Germinal center (tissue), 1 donor: ENCODE results near the gene LRRK2.
"Not testable (repeated sequence)": the region's sequence is repeated elsewhere in the genome, so short reads cannot be mapped to it uniquely, and the experiment has no call there.

Source experiments
- DNase-seq: peaks from one replicate; pipeline ENCODE4 v3.0.0; 2012; ENCODE audit warnings: mixed read lengths, low spot score

LRRK2 gene

DNA sequence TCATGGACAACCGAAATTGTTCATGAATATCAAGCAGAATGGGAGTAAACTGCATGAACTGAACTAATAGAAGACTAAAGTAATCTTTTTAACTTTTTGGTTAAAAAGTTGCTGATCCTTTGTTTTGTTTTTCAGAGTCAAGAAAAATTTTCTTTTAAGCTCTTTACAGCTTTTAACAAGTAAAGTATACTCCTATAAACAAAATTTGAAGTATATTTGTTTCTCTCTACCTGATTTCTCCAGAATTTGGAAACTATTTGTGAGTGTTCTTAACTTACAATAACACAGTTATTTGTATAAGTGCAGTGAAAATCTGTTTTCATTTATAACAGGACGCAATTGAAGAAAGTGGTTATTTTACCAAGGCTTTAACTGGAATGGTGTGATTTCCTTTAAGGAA lies 12.2 kb upstream of the LRRK2 start:
- no peak for DNase-seq

DNA sequence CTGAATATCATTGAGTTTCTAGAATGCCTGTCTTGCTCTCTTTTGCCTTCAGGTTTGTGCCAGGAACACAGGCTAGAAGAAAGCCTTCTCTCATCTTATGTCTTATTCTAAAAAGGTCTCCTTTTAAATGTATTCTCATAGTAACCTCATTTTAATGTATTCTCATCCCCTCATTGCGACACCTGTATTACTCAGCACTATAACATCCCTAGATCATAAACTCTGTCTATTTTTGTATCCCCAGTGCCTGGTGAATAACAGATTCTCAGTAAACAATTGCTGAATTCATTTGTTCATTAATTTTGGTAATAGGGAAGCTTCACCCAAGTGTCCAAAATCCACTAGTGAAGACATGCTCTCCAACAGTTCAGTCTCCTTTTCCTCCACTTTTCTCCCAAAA lies 8.8 kb upstream of the LRRK2 start:
- no peak for DNase-seq

DNA sequence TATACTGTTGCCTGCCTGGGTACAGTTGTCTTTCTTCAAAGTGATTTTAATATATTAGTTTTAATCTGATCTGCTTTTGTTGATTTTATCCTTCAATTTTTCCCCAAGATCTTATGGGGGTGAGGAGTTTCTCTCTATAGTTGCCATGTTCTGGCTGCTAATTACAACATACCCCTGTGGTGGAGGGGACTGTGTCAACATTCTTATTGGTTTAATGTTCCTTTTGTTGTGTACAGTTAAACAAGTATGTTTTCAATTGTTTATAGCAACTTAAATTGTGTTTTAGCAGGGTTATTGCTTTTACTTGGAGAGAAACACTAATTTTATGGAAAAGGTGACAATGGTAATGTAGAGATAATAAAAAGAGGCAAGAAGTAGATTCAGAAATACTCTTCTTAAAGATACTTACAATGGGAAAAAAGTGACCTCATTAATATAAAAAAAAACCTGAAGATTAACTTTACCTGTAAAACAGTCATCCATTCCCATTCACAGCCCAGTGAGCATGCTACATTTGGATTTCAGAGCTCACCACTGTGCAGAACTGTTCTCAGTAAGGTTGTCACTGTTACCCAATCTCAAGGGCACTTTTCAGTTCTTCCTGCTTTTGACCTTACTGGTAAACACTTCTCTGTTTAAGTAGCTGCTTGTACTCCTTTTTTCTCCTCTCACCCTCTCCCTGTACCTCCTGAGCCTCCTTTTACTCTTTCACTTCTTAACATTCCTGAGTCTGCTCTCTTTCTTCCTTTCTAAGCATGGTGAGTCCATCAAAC lies 8.1 kb upstream of the LRRK2 start:
- DNase-seq: no peak

DNA sequence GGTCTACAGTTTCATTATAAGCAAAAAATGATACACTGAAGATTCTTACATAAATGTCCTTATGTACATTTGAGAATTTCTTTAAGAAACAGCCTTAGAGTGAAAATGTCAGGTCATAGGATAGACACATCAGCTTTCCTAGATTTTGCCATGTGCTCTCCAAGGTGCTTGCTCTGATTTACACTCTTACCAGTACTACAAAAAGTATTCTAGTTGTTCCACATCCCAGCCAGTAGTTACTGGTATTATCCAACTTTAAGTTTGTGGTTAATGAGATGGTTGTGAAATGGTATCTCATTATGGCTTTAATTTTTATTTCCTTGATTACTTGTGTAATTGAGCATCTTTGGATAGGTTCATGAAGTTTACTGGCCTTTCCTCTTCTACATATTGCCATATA lies 5.0 kb upstream of the LRRK2 start:
- DNase-seq: no peak

DNA sequence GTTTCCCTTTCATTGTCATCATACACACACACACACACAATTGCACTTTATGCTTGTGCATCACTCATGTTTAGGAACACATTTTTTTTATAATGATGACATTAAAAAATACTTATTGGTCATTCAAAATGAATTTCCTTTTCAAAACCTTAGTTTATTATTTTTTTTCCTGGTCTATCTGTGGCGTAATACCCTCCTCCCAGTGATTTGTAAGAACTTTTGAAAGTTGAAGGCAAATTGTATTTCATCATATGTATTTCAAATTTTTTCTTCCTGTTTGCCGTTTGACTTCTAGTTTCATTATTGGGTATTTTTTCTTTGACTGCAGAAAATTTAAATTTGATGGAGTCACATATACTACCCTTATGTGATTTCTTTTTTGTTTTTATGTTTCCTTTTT lies 2.5 kb upstream of the LRRK2 start:
- DNase-seq: no peak

DNA sequence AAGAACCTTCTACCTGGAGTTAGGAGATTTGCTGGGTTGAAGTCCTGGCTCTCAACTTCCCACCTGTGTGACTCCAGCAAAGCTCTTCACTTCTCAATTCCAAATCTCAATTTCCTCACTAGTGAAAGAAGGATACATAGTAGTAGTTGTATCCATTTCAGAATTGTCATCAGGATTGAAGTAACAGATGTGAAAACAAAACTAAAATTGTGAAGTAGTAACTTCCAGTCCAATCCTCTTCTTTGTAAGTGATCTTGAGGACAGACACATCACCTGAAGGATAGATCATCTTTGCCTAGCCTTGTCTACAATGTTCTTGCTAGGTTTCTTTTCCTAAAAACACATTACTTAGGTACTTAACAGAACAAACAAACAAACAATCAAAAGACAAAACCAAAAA lies 1.2 kb upstream of the LRRK2 start:
- no peak for DNase-seq

DNA sequence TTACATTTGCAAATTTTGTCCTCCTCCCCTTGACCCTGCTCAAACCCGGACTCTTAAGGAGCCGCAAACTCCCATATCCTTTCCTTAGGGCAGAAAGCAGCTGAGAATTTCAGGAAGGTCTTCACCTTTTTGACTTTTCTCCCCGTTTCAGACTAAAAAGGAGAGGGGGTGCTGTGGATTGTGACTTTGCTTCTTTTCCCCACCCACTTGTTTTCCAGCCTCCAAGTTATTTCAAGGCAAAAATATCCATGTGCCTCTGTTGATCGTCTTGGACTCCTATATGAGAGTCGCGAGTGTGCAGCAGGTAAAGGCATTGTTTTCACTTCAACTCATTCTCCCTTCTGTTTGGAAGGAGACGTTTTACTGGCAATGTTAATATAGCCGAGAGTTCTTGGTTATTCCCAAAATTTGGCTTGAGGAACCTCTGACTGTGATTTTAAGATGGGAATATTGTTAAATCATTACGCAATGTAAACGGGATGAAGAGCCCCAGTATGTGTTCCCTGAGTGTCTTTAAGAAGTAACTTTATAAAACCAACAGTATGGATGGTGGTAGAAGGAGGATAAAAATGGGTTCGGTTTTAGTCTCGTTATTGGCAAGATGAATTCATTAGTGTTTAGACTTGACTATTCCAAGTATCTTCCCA lies 663 bp downstream of the LRRK2 start:
- no peak for DNase-seq

DNA sequence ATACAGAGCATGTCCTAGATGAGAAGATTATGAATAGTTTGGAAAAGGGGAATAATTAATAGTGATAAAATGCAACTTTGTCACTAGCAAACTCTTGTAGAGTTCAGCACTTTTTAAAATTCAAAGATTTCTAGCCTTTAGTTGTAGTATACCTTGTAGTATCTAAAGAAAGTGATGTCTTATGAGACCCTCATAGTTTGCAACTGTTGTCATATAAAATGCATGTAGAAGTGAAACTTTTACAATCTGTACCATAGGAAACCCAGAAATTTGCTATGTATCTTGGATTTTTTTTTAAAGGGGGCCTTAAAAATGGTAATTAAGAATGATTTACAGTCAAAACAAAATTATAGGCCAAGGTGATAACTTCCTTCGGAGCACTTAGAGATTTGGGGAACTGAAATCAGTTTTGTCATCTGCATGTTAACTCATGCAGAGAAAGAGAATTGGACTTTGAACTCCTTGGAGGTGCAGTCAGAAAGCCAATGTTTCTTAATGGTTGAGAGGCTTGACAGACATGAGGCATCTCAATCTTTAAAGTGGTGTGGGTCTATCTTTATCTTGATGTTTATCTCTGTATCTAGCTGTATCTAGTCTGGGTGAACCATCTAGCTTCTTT lies 1.3 kb downstream of the LRRK2 start:
- peak; percentile 72 for DNase-seq

DNA sequence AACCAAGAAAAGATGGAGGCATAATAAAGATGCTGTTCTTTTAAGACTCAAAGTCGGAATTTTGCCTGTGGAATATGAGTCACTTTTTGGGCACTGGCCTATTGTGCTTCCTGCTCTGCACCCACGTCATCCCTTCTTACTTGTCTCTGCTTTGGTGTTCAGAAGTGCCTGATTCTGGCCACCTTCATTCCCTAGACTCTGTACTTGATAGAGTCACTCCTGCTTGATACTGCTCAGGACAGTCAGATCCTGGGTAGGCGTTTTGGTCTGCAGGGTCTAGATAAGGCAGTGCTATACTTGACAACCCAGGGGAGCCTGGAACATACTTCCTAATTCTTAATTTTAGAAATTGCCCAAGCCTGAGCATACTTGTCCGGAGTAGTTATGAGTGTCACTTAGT lies 1.9 kb downstream of the LRRK2 start:
- no peak for DNase-seq

DNA sequence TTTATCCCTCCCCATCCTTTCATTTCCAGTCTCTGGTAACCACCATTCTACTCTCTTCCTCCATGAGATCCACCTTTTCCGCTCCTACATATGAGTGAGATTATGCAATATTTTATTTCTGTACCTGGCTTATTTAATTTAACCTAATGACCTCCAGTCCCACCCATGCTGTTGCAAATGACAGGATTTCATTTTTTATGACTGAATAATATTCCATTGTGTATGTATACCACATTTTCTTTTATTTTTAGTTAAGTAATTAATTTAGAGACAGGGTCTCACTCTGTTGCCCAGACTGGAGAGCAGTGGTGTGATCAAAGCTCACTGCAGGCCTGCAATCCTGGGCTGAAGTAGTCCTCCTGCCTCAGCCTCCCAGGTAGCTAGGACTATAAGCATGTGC lies 2.6 kb downstream of the LRRK2 start:
- no peak for DNase-seq

DNA sequence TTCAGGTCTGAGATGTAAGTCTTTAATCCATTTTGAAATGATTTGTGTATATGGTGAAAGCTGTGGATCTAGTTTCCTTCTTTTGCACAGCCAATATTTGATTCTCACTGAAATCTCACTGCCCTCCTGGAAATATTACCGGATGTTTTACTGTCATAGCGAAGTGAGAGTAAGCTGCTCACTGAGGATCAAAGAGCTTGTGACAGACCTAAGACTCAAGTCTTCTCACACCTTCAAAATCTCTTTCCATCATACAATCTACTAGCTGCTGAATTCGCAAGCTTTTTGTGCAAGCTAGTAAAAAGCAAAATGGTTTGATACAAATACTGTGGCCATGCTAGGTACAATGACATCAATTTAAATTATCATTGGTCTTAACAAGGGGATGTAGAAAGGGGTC lies 3.9 kb downstream of the LRRK2 start:
- DNase-seq: no peak

DNA sequence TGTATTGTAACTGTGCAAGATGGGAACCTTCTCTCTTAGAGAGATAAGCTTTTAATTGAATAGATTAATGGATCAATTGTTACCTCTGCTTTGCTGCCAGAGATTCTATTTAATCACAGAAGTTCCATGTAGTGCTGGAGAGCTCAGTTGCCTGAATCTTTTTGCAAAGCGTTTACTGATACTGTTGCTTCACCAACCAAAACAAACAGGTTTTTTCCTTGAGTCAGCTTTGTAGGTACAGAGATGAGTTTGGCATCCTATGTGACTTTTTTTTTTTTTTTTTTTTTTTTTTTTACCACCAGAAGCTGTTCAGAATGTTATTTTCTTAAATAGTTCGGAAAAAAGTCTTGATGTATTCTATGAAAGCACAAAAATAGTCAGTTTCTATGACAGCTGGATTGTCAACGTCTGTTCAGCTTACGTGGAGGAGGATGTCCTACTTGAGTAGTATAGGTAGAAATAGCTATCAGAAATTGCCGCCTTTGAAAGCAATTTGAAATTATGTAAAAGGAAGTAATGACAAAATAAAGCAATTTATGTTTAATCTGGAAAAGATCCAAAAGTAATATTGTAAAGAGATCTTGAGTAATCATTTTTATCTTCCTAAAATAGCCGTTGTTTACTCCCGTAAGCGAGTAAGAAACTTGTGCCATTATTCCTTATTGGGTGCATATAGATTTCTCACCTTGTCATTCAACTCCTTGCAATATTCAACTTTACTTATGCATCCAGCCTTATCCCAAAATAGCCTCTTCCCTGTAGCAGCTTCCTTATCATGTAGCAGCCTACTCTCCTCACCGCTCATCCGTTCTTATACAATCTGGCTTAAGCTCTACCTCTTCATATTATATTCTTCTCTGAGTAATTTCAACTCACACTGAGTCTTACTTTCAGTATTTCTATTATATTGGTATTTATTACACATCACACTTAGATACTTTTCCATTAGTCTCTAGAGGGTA lies 5.2 kb downstream of the LRRK2 start:
- DNase-seq: no peak

DNA sequence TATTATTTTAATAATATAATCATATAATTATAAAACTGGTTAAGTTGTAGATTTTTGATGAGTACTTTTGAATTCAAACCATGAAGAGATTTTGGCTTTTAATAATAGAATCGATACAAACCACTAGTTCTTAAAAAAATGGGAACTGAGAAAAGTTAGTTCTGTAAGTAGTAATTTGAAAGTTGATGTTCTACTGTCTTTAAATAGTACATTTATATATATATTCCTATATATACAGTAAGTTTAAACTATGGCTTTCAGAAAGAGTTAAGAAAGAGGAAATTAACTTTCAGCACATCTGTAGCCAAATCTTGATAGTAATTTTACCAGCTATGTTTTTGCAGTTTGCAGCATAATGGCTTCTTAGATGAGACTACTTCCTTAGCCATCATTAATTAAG lies 7.8 kb downstream of the LRRK2 start:
- DNase-seq: peak; percentile 12

DNA sequence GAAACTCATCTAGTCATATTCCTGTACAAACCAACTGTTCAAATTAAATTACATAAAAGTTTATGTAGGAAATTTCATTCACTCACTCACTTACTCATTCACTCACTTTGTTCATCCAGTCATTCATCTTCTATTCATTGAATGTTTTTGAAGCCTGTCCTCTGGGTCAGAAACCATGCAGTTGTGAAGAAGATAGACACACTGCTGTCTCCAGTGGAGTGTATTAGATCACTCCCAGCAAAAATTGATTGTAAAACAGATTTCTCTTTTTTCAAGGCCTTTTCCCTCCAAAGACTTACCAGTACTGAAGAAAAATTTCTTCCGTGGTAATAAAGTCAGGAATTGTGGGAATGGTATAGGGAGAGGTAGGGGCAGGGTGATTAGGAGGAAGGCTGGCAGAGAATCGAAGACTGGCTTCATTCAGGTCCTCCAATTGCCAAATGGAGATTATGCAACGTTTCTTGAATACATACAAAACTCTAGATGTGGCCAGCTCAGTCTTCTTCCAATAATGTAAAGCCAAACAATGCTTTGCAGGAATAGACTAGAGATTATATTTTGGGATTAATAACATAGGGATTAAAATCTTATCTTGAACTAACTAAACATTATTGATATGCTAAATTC lies 9.1 kb downstream of the LRRK2 start:
- DNase-seq: no peak

DNA sequence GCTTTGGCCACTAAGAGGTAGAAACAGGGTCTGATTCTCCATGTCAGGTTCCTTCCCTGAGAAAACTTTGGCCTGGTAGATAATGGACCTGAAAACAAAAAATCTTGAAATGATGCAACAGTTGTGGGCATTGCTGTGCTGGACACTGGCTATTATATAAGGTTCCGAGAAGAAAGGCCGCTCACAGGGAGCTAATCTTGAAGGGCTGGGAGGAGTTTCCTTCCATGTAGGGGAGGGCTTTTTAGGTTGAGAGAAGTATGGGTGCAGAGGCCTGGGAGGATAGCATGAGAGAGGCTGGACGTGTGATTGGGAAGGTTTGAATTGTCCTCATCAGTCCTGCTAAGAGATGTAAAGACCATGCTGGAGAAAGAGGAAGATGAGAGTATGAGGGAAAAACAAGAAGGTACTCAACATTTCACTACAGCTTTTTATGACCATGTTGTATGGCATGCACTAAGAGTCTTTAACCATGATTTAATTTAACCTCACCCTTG lies 11.6 kb downstream of the LRRK2 start:
- DNase-seq: no peak

DNA sequence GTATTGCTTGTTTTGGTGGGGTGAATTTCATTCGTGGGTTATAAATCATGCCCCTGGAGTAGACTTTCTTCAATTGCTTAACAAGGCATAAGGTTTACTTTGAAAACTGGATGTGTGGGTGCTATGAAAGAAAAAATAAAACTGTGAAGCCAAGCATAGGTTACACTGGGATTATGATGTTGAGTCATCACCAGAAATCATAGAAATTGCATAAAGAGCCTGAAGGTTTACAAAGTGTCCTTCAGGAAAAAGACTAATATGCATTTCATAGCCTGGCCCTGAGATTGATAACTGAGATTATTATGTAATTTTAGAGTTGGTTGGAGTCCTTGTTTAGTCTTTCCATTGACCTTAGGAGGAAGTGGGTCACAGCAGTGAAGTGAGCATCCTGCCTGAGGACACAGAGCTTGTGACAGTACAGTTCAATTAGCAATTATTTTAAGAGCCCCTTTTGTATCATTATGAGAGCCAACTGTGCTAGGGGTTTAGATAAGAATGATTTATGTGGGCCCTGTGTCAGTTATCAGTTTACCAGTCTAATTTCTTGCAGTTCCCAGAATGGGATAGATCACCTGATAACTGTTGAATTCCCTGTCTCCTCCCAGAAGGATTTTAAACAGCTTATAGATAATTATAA lies 13.6 kb downstream of the LRRK2 start:
- no peak for DNase-seq

DNA sequence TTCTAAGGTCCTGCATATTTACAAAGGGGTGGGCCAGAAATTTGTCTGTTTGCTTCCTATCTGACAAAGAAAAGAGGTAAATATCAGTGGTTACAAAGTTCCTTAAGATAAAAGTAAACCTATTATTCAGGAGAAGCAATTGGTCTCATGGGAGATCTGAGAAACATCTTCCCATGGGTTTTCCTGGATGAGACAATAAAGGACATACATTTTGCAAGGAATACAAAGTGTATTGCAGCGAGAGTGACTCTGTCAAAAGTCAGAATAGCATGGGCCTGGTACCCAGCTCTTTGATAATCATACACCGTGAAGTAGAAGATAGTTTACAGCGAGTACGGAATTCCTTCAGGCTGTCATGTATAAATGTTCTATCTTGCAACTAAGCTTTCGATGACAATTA lies 14.2 kb downstream of the LRRK2 start:
- DNase-seq: no peak

DNA sequence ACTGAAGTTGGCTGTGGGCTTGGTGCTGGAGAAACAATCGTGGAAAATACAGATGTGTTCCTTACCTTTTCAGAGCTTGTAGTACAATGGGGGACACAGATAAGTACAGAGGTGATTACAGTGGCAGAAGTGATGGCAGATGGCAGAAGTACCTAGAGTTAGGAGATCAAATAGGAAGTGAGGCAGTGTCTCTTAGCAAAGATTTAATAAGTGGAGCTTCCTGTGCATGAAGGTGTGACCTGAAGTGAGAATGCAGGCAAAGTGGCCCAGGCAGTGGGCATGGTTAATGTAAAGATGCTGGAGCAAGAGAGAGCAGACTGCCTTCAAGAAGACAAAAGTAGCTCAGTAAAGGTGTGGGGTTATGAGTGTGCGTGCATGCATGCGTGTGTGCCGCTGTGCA lies 16.0 kb downstream of the LRRK2 start:
- DNase-seq: no peak

DNA sequence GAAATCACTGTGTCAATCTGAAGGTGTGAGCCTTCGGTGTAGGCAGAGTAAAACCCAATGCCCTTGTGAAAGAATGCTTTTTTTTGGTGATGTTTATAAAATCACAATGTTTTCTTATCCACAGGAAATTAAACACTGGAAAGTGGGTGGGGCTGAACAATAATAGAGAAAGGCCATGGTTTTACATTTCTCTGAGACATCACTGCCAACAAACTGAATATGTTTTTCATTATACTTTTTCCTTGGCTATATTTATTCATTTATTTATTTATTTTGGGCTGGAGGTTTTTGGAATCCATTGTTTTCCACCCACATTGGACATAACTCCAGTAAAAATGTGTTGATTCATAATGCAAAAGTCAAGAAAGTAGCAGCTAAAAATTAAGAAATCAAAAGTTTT lies 16.9 kb downstream of the LRRK2 start:
- DNase-seq: no peak

DNA sequence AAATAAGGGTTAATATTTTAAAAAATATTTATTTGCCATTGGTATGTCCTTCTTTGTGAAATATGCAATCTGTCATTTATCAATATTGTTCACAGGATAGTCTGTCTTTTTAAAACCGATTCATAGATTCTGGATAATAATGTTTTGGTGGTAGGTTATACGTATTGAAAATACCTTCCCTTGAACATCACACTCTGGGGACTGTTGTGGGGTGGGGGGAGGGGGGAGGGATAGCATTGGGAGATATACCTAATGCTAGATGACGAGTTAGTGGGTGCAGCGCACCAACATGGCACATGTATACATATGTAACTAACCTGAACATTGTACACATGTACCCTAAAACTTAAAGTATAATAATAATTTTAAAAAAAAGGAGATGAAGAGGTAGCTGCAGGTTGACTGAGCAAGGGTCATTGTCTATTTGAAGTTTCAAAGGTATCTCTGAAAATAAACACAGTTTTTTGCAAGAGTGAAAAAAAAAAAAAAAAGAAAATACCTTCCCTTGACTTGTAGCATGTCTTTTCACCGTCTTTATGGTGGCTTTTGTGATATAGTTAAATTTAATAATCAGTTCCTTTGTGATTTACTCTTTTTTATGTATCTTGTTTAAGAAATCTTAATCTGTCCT lies 19.8 kb downstream of the LRRK2 start:
- not testable (repeated sequence) for DNase-seq

DNA sequence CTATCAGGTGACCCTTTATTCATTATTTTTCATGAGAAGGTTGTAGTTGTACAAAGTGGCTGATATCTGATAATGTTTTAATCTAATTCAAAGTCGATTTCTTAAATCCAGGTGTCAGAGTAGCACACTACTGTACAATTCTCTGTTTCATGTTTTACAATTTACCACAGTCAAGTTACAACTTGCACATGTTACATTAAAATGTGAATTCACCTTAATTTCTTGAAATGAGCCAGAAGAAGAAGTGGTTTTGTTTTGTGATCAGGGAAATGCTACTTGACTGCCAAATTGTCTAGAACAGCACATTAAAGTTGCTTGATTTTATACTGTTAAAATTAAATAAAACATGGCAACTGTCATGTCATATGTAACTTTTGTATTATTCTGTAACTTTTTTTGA lies 23.2 kb downstream of the LRRK2 start:
- DNase-seq: no peak
